ENCODE data around the gene UNC13A.
A peak's percentile ranks its signal among the peaks of the same experiment; 100 is the strongest.
"Not testable (repeated sequence)": the region's sequence is repeated elsewhere in the genome, so short reads cannot be mapped to it uniquely, and the experiment has no call there.

UNC13A gene

DNA sequence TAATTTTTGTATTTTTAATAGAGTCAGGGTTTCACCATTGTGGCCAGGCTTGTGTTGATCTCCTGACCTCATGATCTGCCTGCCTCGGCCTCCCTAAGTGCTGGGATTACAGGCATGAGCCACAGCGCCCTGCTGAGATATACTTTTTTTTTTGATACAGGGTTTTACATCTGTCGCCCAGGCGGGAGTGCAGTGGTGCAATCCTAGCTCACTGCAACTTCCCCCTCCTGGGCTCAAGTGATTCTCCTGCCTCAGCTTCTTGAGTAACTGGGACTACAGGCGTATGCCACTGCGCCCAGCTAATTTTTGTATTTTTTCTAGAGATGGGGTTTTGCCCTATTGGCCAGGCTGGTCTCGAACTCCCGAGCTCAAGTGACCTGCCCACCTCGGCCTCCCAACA, 130.7 kb downstream of the UNC13A start:
- no peak for DNase-seq

- no peak for DNase-seq
These were observed 131.2 kb downstream of the UNC13A start for GRCh38 chr19:17556995-17557394.

DNA sequence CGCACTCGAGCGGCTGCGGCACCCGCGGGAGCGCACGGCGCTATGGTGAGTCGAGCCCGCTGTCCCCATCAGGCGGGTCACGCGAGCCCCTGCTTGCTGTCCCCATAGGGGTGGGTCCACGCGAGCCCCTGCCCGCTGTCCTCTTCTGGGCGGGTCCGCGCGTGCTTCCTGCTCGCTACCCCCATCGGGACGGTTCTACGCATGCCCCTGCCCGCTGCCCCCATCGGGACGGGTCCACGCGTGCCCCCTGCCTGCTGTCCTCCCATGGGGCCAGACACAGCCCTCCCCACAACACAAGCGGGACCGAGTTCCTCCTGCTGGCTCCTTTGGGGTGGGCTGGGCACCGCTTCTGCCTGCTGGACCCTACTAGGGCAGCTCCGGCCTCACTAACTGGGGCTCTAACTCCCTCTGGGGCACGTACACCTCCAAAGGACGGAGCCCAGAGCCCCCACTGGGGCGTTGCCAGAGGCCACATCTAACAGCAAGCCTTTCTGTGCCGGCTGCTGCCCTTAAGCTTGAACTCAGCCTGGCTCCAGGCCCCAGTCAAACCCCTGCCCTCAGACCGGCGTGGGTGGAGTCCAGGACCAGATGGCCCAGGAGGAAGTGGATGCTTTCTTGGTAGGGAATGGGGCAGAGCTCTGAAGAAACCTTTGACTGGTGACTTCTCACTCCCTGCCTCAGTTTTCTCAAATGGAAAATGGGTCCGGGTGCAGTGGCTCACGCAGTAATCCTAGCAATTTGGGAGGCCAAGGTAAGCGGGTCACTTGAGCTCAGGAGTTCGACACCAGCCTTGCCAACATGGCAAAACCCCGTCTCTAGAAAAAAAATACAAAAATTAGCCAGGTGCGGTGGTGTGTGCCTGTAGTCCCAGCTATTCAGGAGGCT, 132.0 kb downstream of the UNC13A start:
- no peak for DNase-seq

DNA sequence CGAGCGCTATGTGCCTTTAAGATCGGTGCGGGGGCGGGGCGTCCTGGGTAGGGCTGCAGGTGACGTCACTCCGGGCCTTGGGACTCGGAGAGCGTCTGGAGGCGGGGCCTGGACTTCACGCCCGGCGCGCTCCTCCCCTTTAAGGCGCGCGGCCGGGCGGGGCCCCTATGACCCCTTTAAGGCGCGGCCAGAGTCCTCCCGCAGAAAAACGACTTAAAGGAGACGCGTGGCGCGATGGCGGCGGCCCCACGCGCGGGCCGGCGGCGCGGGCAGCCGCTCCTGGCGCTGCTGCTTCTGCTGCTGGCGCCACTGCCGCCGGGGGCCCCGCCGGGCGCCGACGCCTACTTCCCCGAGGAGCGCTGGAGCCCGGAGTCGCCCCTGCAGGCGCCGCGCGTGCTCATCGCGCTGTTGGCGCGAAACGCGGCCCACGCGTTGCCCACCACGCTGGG, 132.7 kb downstream of the UNC13A start, which contains the start of gene COLGALT1:
Gene COLGALT1, plus strand, starts transcription at position 170 of the 449 bp plus-strand sequence. Its CDS starts 65 bp downstream, at position 235.
- peak; percentile 83 for DNase-seq

DNA sequence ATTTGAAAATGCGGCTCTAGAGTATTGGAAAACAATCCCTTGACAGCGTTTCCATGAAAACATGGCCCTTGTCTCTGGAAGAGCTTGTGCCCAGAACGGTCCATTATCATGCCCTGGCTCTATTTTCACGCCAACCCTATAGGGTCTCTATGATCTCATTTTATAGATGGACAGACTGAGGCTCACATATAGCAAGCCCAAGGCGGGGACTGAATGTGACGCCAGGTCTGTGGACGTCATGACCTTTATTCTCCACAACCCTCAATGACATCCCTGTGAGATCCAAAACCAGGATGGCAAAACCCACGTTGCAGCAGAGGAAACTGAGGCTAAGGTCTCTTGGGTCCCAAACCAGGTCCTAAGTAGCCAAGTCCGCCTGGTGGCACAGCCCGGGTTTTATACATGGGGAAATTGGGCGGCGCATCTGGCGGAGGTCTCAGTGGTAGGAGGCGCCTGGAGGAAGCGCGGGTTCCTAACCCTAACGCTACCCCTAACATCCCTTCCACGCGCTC, 133.1 kb downstream of the UNC13A start:
- DNase-seq: no peak

GRCh38 chr19:17553256-17553655, 134.9 kb downstream of the UNC13A start:
- no peak for DNase-seq

DNA sequence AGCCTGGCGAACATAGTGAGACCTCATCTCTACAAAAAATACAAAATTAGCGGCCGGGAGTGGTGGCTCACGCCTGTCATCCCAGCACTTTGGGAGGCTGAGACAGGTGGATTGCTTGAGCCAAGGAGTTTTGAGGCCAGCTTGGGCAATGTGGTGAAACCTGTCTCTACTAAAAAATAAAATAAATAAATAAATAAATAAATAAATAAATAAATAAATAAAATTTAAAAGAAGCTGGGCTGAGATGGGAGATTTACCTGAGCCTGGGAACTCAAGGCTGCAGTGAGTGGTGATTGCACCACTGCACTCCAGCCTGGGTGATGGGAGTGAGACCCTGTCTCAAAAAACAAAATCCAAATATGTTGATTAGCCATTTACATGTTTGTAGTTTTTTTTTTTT, 135.4 kb downstream of the UNC13A start:
- DNase-seq: not testable (repeated sequence)
